Fibroblast of the aortic adventitia (primary cell): Measurements from ENCODE around the gene KCNE2. TPM values are rescaled to one million over a fixed set of nuclear protein-coding genes. Genes with fewer than 3 reads are reported as not detected.

Experiments
- DNase-seq: peaks from one replicate; pipeline ENCODE4 v3.0.0-alpha.2; 2010; ENCODE audit warnings: low read depth
- H3K4me3 ChIP-seq: 2 replicates; pipeline ENCODE4 v1.5.1; 2011; ENCODE audit warnings: low read depth, mild to moderate bottlenecking, control low read depth, low read length, moderate library complexity
- total RNA-seq: library from RNA; depleted of rRNA; stranded (reverse); fragments of >200 nt; gene quantifications from 2 replicates; pipeline ENCODE4 v1.2.3, GENCODE V29; 2012; ENCODE audit warnings: low replicate concordance
- TF ChIP-seq, protein P1 (sequence below): IDR thresholded peaks from 2 replicates; pipeline ENCODE4 v1.5.1; 2011; ENCODE audit warnings: mild to moderate bottlenecking, low read length, control low read depth, inconsistent platforms; ENCODE audit not compliant: insufficient read depth

Gene KCNE2, protein sequence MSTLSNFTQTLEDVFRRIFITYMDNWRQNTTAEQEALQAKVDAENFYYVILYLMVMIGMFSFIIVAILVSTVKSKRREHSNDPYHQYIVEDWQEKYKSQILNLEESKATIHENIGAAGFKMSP
- not detected in 2 replicates for total RNA-seq

DNA sequence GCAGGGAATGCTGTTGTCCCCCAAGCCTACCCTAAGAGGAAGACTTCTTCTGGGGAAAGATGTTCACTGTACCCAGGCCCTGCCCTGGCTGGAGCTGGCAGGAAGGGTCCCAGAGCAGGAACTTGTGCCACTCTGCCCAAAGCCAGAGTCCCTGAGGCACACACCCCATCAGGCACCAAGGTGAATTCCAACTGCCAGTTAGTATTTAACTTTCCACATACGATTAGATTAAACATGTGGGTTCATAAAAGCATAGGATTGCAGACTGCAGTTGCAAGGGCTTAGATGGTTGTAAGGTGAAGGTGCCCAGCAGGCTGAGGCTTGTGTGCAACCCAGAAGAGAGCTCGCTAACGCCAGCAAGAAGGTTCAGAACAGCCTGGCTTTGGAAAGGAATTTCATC is at the start of gene KCNE2:
KCNE2 (plus strand) TSS at position 274 of the 400 bp plus-strand sequence. CDS start 6,473 bp downstream, outside the sequence.
- H3K4me3 ChIP-seq = no peak within 1 kb of the TSS
- TF ChIP-seq, protein P1, sequence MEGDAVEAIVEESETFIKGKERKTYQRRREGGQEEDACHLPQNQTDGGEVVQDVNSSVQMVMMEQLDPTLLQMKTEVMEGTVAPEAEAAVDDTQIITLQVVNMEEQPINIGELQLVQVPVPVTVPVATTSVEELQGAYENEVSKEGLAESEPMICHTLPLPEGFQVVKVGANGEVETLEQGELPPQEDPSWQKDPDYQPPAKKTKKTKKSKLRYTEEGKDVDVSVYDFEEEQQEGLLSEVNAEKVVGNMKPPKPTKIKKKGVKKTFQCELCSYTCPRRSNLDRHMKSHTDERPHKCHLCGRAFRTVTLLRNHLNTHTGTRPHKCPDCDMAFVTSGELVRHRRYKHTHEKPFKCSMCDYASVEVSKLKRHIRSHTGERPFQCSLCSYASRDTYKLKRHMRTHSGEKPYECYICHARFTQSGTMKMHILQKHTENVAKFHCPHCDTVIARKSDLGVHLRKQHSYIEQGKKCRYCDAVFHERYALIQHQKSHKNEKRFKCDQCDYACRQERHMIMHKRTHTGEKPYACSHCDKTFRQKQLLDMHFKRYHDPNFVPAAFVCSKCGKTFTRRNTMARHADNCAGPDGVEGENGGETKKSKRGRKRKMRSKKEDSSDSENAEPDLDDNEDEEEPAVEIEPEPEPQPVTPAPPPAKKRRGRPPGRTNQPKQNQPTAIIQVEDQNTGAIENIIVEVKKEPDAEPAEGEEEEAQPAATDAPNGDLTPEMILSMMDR = no peak
- DNase-seq = no peak

DNA sequence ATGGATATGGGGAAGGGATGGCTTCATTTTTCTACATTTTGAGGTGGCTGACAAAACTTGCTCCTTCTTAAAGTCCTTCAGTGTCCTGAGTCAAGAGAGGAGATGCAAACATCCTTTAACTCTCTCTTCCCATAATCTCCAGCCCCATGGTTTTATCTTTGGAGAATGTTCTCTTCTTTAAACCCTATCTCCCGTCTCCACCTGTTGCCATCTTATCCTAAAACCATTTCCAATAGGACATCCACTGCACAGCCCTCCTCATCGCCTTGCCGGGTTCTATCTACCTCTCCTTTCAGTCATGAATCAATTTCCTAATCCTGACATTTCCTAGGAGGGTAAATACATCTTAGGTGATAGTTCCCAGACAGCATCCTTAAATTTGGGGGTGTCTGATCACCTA is 44.2 kb upstream of the KCNE2 start:
- H3K4me3 ChIP-seq = no peak overlapping the region
- TF ChIP-seq, protein P1 = no peak
- DNase-seq = no peak

DNA sequence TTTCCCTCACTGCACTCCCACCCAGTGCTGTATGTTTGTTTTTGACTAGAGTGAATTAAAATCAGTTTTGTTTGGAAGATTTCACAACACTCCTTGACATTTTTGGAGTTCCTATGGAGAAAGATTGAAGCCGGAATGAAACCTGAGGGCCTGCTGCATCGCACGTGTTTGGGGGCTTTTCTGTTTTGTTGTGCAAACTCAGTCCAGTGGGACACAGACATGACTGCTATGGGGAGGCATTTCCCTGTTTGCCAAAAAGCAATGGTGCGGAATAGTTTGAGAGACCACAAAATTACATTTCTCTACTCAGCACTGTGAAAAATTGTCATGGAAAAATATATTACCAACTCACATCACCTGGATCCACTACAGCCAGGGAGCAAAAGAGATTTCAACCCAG is 43.8 kb upstream of the KCNE2 start:
- H3K4me3 ChIP-seq = no peak overlapping the region
- DNase-seq = no peak
- TF ChIP-seq, protein P1 = no peak

DNA sequence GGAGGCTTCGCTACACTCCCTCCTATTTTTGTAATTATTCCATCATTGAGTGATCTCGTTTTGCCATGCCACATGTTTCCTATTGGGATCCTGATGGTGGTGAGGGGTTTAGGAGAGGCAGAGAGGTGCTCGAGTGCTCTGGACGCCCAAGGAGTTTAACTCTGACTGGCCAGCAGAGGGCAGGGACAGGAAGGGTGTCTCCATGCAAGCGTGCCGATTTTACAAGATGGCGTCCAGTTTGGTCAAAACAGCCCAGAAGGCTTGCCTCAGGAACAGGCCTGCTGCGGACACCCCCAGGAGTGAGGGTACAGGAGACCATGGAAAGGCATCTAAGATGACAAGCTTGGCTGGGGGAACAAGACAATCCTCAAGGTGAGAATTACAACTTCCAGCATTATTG is 33.8 kb upstream of the KCNE2 start:
- TF ChIP-seq, protein P1 = no peak

DNA sequence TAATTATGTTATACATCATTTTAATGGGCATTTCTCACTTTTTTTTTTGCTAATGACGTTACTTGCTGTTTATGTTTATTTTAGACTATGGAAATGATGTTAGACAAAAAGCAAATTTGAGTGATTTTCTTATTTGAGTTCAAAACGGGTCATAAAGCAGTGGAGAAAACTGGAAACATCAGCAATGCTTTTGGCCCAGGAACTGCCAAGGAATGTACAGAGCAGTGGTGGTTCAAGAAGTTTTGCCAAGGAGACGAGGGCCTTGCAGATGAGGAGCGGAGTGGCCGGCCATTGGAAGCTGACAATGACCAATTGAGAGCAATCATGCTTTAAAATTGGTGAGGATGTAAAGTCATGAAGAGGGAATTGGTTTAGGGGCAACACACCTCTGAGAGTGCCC is 32.1 kb upstream of the KCNE2 start:
- H3K4me3 ChIP-seq = no peak overlapping the region
- DNase-seq = no peak
- TF ChIP-seq, protein P1 = no peak

More for the DNA sequence above, 33.8 kb upstream of the KCNE2 start:
- H3K4me3 ChIP-seq = no peak overlapping the region
- no peak for DNase-seq

DNA sequence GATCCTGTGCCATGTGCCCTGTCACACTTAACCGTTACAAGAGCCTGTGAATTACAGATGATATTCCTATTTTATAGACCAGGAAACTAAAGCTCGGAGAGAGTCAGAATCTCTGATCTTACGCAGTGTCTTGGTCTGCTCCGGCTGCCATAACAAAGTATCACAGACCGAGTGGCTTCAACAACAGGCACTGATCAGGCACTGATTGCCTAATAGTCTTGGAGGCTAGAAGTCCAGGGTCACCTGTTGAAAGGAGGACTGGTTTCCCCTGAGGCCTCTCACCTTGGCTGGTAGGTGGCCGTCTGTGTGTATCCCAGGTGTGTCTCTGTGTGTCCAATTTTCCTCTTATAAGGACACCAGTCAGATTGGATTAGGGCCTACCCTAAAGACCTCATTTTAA is 31.5 kb upstream of the KCNE2 start:
- DNase-seq = no peak
- TF ChIP-seq, protein P1 = no peak
- H3K4me3 ChIP-seq = no peak overlapping the region

DNA sequence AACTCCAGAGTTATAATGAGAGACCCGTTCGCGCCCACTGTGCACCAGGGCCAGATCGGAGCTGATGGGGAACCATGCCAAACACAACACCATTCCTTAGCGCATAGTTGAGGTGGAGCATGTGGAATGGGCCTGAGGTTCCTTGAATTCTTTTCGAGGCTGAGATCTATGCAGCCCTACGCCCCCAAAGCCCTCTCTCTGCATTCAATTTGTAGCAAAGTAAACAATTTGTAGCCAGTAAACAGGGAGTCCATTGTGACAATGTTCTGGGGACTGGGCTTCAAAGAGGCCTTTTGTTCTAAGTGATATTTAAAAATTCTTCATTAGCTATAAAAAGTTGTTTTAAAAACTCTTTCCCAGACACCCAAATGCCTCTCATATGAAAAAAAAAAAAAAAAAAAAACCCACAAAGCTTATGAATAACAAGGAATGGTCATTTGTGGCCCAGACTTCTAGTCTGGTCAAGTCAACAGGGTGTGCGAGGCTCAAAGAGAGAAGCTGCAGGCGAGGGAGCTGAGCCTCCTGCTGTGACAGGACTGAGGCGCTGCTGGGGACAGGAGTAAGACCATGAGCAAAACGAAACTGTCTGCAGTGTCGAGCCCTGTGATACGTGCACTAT is 30.6 kb upstream of the KCNE2 start:
- TF ChIP-seq, protein P1 = no peak
- no peak overlapping the region for H3K4me3 ChIP-seq
- DNase-seq = peak; percentile 4
